Activated CD8-positive, alpha-beta memory T cell treated with anti-CD3 and anti-CD28 coated beads, Interleukin-2, amount 50 U/mL, for 24 hours (primary cell): Measurements from ENCODE around the gene CAMTA1.
"Not testable (repeated sequence)": the region's sequence is repeated elsewhere in the genome, so short reads cannot be mapped to it uniquely, and the experiment has no call there.

Experiments
- DNase-seq: peaks from one replicate; pipeline ENCODE4 v3.0.0-alpha.2; 2020; ENCODE audit errors: extremely low read depth

The CAMTA1 gene

GRCh38 chr1:7303554-7304317 lies 518.5 kb downstream of the CAMTA1 start:
- DNase-seq, result no peak

DNA sequence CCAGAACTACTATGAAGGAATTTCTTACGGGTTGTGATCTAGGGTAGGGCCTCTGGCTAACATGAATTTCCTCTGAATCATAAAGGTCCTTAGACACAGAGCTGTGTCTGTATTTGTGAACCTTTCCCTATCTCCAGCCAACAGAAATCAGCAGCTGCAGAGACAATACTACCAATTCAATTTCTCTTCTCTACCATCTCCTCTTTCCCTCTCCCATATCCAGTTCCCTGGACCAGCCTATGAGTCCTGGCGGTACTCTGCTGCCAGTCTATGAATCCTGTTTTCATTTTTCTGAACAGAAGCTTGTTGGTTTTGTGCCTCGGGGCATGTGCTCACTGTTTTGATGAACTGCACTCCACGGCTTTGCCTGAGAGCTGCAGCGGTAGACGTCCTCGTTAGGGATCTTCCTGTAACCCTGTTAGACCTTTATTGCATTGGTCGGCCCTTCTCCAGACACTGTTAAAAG lies 527.9 kb downstream of the CAMTA1 start:
- no peak for DNase-seq

DNA sequence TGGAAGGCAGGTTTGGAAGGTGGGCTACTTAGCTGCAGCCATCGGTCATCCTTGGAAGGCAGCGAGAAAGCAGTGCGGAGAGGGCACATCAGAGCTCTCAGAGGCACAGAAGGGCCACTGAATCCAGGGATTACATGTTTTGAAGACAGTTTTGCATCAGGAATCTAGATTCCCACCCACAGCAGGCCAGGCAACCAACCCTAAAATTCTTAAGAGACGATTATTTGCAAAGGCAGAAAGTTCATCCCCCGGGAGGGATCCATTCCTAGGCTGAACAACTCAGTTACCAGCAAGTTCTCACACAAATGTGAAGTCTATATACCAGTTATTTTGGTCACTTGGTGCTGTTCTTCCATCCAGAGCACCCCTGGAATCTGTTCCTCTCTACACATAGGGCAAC lies 528.6 kb downstream of the CAMTA1 start:
- DNase-seq, result no peak

- DNase-seq, result no peak
Observed at GRCh38 chr1:7315316-7315715, 530.1 kb downstream of the CAMTA1 start.

- DNase-seq, result no peak
Observed at GRCh38 chr1:7315946-7316345, 530.7 kb downstream of the CAMTA1 start.

GRCh38 chr1:7317888-7318287 lies 532.6 kb downstream of the CAMTA1 start:
- DNase-seq, result no peak

- DNase-seq, result no peak
Observed at GRCh38 chr1:7319196-7319595, 533.9 kb downstream of the CAMTA1 start.

- no peak for DNase-seq
Observed at GRCh38 chr1:7320661-7321060, 535.4 kb downstream of the CAMTA1 start.

DNA sequence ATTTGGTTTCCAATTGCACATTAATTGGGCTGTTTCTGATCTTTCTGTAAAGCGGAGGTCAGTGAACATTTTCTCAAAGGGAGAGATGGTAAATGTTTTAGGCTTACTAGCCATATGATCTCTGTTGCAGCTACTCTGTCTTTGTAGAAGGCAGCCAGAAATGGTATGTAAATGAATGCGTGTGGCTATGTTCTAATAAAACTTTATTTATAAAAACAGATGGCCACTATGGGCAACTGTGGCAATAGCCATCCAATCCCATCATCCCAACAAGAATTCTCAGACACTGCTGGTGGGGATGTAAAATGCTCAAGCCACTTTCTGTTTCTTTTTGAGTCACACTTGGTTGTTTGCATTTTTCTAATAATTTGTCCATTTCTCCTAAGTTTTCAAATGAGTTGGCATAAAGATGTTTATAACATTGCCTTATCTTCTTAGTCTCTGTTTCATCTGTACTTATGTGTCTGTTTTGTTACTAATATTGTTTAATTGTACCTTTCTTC lies 537.1 kb downstream of the CAMTA1 start:
- no peak for DNase-seq

DNA sequence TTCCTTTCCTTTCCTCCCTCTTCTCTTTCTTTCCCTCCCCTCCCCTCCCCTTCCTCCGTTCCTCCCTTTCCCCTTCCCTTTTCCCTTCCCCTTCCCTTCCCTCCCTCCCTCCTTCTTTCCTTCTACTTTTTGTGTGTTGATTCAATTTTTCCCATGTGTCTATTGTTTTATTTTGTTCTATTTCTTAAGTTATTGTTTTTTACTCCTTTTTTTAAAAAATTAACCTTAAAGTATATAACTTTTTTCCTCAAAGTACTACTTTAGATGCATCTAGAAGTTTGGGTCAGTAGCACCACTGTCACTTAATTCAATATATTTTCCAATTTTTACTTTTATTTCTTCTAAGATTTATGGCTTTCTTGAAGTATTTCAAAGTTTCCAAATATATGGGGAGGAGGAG lies 537.7 kb downstream of the CAMTA1 start:
- DNase-seq, result no peak

DNA sequence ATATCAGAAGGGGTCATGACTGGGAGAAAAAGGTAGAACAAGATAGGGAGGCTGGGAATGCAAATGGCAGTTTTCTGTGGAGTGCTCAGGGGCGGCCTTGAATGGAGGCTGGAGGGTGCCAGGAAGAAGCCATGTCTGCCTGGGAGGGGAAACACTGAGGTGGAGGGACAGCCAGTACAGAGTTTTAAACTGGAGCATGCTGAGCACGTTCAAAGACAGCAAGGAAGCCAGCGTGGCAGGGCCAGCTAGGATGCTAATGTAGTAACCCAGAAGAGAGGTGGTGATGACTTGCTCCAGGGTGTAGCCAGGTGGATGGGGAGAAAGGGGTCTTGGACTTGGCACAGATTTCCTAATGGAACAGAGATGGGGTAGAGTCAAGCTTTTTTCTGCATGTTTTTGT lies 540.0 kb downstream of the CAMTA1 start:
- no peak for DNase-seq

GRCh38 chr1:7326366-7326765 lies 541.1 kb downstream of the CAMTA1 start:
- DNase-seq, result no peak

- DNase-seq, result no peak
Observed at GRCh38 chr1:7327849-7328248, 542.6 kb downstream of the CAMTA1 start.

- DNase-seq, result no peak
Observed at GRCh38 chr1:7329868-7330615, 544.8 kb downstream of the CAMTA1 start.

- DNase-seq, result not testable (repeated sequence)
Observed at GRCh38 chr1:7330726-7331125, 545.5 kb downstream of the CAMTA1 start.

DNA sequence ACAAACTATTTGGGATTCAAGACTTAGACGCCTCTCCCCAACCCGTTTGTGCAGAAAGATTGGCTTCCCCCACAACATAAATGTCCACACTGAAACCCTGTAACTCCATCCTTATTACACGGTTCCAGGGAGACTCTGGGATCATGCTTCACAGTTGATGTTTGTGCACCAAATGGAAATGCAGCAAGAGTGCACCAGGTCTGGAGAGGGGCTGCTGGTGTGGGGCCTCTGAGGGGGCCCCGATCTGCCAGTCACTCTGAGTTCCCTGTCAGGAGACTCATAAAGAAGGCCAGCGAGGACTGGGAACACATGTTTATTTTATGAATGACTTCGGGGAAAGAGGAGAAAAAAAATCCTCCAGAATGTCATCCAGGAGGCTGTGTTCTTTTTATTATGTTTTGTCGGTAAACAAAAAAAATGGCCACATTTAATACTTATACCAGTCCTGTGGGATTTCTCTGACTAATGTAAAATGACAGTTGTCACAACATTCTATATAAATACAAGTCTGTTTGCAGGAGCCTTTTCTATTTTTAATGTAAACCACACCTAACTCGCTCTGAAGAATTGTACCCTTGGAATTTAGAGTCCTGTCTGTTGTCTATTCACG lies 546.8 kb downstream of the CAMTA1 start:
- DNase-seq, result no peak

DNA sequence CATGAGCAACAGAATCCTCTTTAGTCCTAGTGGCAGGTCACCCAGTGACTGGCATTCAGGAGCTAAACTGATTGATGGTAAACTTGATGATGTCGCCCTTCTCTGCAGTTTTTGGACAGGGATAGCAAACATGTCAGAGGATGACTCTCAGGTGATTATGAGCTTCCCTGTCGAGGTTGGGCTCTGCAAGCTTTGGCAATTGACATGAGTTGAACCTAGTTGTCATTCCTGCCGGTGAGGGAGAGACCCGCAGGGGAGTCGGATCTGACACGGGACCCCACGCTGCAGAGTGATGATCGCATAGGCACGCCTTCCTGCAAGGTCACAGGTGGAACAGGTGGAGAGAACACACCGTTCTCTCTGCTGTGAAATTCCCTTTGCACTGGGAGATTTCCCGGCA lies 547.8 kb downstream of the CAMTA1 start:
- no peak for DNase-seq

- DNase-seq, result no peak
Observed at GRCh38 chr1:7333620-7334019, 548.4 kb downstream of the CAMTA1 start.

DNA sequence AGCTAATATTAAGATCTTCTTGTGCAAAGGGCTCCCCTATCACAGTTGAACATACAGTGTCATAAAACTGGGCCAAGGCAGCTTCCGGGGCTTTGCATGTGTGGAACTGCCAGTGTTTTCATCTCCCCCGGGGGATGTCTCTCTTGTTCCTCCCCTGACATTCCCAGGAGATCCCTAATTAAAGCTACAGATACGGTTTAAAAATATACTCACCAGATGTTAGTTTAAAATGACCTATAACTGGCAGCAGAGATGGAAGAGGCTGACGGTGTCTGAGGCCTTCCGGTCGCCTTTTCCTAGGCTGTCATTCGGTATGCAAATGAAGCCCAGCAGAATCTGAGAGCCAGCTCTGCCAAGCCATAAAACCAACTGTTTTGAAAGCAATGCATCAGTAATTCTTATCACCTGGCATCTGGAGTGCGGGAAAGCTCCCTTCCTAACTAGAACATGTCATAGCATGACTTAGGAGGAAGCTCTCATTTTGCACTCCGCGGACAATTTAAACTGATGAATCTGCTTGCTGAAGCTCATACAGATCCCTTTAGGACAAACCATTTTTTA lies 549.3 kb downstream of the CAMTA1 start:
- DNase-seq, result no peak

DNA sequence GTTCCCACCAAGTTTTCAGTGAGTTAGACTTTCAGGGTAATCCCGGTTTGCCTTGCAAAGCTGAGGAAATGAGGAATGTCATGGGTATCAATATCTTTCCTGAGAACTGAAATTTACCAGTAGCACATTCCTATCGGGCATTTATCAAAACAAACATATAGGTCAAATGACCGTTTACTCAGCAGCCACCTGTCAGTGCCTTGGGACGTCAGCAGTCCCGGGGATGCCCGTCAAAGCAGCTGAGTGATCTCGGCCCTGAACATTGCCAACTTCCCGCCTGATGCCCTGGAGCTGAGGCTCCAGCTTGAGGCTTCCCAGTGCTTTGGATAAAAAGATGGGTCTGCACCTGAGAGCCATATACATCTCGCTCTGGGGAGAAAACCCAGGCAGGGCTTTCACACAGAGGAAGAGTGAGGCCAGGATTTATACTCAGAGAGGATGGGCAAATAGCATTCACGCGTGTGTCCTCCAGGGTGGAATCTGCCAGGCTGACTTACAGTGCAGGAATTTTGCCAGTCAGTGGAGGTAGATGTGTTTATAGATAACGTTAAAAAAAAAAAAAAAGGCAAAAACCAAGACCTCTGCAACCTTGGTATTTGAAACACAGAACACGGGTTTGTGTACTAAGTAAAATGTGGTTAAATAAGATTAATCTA lies 550.1 kb downstream of the CAMTA1 start:
- no peak for DNase-seq

GRCh38 chr1:7338439-7338838 lies 553.2 kb downstream of the CAMTA1 start:
- no peak for DNase-seq

- no peak for DNase-seq
Observed at GRCh38 chr1:7339014-7339413, 553.8 kb downstream of the CAMTA1 start.
